Smooth muscle cell (in vitro differentiated cells): ENCODE results near the gene LRRK1. TPM values are rescaled to one million over a fixed set of nuclear protein-coding genes. Genes with fewer than 3 reads are reported as not detected.

Source experiments
- DNase-seq: peaks from one replicate; lab custom pipeline; 2025; ENCODE audit not compliant: unreplicated experiment; lab: John Stamatoyannopoulos, UW
- H2AFZ ChIP-seq: fragments of 200-600 bp; sonication (generic); 2 replicates; pipeline ENCODE4 v1.6.0; 2016; ENCODE audit warnings: antibody characterized with exemption, low read depth, mild to moderate bottlenecking
- H3F3A ChIP-seq: fragments of 200-600 bp; sonication (generic); 2 replicates; pipeline ENCODE4 v1.6.0; 2017; ENCODE audit warnings: antibody characterized with exemption, low read depth
- H3K27ac ChIP-seq: fragments of 200-600 bp; sonication (generic); 2 replicates; pipeline ENCODE4 v1.5.1; 2016; ENCODE audit warnings: low read depth, mild to moderate bottlenecking
- H3K27me3 ChIP-seq: fragments of 200-600 bp; sonication (generic); 2 replicates; pipeline ENCODE4 v1.6.1; 2016; ENCODE audit warnings: low read depth, mild to moderate bottlenecking
- H3K36me3 ChIP-seq: fragments of 200-600 bp; sonication (generic); 2 replicates; pipeline ENCODE4 v1.5.1; 2016; ENCODE audit warnings: low read depth
- H3K4me1 ChIP-seq: fragments of 200-600 bp; sonication (generic); 2 replicates; pipeline ENCODE4 v1.5.1; 2016; ENCODE audit warnings: low read depth
- H3K4me2 ChIP-seq: fragments of 200-600 bp; sonication (generic); 2 replicates; pipeline ENCODE4 v1.6.0; 2016; ENCODE audit warnings: mild to moderate bottlenecking
- H3K4me3 ChIP-seq: fragments of 200-600 bp; sonication (generic); 2 replicates; pipeline ENCODE4 v1.5.1; 2016; ENCODE audit warnings: mild to moderate bottlenecking
- H3K79me2 ChIP-seq: fragments of 200-600 bp; sonication (generic); 2 replicates; pipeline ENCODE4 v1.6.0; 2016; ENCODE audit warnings: low read depth, mild to moderate bottlenecking
- H3K9ac ChIP-seq: fragments of 200-600 bp; sonication (generic); 2 replicates; pipeline ENCODE4 v1.6.0; 2016; ENCODE audit warnings: low read depth
- H3K9me3 ChIP-seq: fragments of 200-600 bp; sonication (generic); replicated peaks from 2 replicates; pipeline ENCODE4 v1.5.1; 2016; ENCODE audit warnings: low read depth
- H4K20me1 ChIP-seq: fragments of 200-600 bp; sonication (generic); 2 replicates; pipeline ENCODE4 v1.6.0; 2016; ENCODE audit warnings: low read depth
- CTCF ChIP-seq: fragments of 200-600 bp; sonication (generic); IDR thresholded peaks from 2 replicates; pipeline ENCODE4 v1.5.1; 2017; ENCODE audit warnings: borderline replicate concordance, mild to moderate bottlenecking, antibody characterized with exemption; ENCODE audit not compliant: insufficient read depth, poor library complexity, severe bottlenecking
- WGBS: methylation state at CpG from one replicate; pipeline ENCODE4 v1.1.7; 2016; ENCODE audit warnings: low lambda C conversion rate; 5-methylcytosine and 5-hydroxymethylcytosine counted together
- polyA plus RNA-seq: library from polyadenylated mRNA; unstranded; fragments of >200 nt; fragmentation: Nextera tagmentation; extraction: Ambion mirVana; gene quantifications from 2 replicates; pipeline ENCODE4 v1.2.1, GENCODE V29; 2016
- total RNA-seq: library from RNA; depleted of rRNA; stranded (reverse); fragments of >200 nt; gene quantifications from 2 replicates; pipeline ENCODE4 v1.2.3, GENCODE V29; 2014

The LRRK1 gene
- total and polyA plus RNA-seq, 2 experiments from 2014 or later: 1.1 to 1.6 TPM

DNA sequence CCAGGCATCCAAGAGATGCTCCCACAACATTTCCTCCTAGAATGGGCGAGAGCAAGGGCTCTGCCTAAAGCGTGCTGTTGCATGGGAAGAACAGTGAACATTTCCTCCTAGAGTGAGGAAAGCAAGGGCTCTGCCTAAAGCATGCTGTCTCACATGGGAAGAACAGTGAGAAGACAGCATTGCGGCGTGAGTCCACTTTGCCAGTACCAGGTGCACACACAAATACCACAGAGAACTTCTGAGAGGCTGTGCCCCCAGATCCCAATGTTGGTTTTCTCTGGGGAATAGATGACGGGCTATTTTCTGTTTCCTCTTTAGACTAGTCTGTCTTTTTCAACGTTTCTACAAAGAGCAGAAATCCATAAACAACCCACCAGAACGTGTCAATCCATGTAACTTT lies 142.9 kb downstream of the LRRK1 start:
- H3K27me3 ChIP-seq: no peaks in the 10 kb centered on the region
- peaks cover 20% of the 10 kb centered on the region for H3K4me1 ChIP-seq
- H3K36me3 ChIP-seq: no peaks in the 10 kb centered on the region
- H4K20me1 ChIP-seq: no peaks in the 10 kb centered on the region
- no peaks in the 10 kb centered on the region for H3F3A ChIP-seq
- H3K9me3 ChIP-seq: no peaks in the 10 kb centered on the region
- H3K79me2 ChIP-seq: no peaks in the 10 kb centered on the region
- no peak overlapping the region for H3K4me2 ChIP-seq
- H3K27ac ChIP-seq: no peak overlapping the region
- TF ChIP-seq CTCF: no peak
- no peak overlapping the region for H2AFZ ChIP-seq
- WGBS: 87% methylated on average over 7 of the region's 7 CpGs
- no peak overlapping the region for H3K4me3 ChIP-seq
- no peak for DNase-seq
- no peak overlapping the region for H3K9ac ChIP-seq

- Histone ChIP-seq H3F3A (no peaks in the 10 kb centered on the region), H3K4me2 (no peak overlapping the region), H3K9ac (no peak overlapping the region), H3K4me3 (no peak overlapping the region), H2AFZ (no peak overlapping the region), H4K20me1 (no peaks in the 10 kb centered on the region), H3K9me3 (no peaks in the 10 kb centered on the region), H3K79me2 (no peaks in the 10 kb centered on the region), H3K4me1 (peaks cover 20% of the 10 kb centered on the region), H3K27me3 (no peaks in the 10 kb centered on the region), H3K27ac (no peak overlapping the region), H3K36me3 (no peaks in the 10 kb centered on the region)
- DNase-seq: no peak
- TF ChIP-seq CTCF: no peak
- 83% methylated on average over 18 of the region's 18 CpGs for WGBS
Observed at GRCh38 chr15:101062471-101063171, 143.5 kb downstream of the LRRK1 start.

GRCh38 chr15:101063212-101063611 lies 144.1 kb downstream of the LRRK1 start:
- peaks cover 22% of the 10 kb centered on the region for H3K4me1 ChIP-seq
- no peak overlapping the region for H3K4me2 ChIP-seq
- TF ChIP-seq CTCF: no peak
- 80% methylated on average over 9 of the region's 9 CpGs for WGBS
- no peak overlapping the region for H3K27ac ChIP-seq
- no peak for DNase-seq
- no peaks in the 10 kb centered on the region for H3K36me3 ChIP-seq
- H3F3A ChIP-seq: no peaks in the 10 kb centered on the region
- no peaks in the 10 kb centered on the region for H3K9me3 ChIP-seq
- no peak overlapping the region for H3K4me3 ChIP-seq
- no peaks in the 10 kb centered on the region for H4K20me1 ChIP-seq
- H3K27me3 ChIP-seq: no peaks in the 10 kb centered on the region
- H3K79me2 ChIP-seq: no peaks in the 10 kb centered on the region
- H3K9ac ChIP-seq: no peak overlapping the region
- no peak overlapping the region for H2AFZ ChIP-seq
